ENCODE results near the gene HIVEP3. TPM values are rescaled to one million over a fixed set of nuclear protein-coding genes. Genes with fewer than 3 reads are reported as not detected.

HIVEP3 gene
- total RNA-seq, 3 donors from 2014 or later = 4.9 to 6.5 (median 6.1) TPM

- H3K4me1 ChIP-seq (ENCODE audit: low read depth) = peaks cover 13% of the 10 kb centered on the region
- no peak for TF ChIP-seq CTCF (IDR thresholded peaks at IDR 0.05)
- ATAC-seq = no peak
- no peak overlapping the region for H3K4me3 ChIP-seq
- no peaks in the 10 kb centered on the region for H3K9me3 ChIP-seq
- H3K36me3 ChIP-seq (ENCODE audit: low read depth) = no peaks in the 10 kb centered on the region
- intact Hi-C loops (cut with DNase I, micrococcal nuclease) = no loop called here
- DNase-seq = no peak
Observed at GRCh38 chr1:41660570-41661427, 257.9 kb downstream of the HIVEP3 start.

DNA sequence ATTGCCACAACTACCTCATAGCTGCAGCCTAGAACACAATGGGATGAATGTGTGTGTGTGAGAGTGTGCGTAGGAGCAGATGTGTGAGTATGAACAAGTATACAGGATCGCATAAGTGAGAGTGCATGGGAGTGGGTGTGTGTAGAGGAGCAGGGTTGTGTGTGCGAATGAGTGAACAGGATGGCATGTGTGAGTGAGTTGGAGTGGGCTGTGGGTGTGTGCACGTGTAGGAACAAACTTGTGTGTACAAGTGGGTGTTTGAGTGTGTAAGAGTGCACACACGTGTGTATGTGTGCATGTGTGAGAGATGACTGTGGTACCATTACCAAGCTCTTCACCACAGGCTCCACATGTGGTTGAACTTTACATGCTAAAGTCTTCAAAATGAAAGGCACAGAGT is 258.8 kb downstream of the HIVEP3 start:
- Histone ChIP-seq H3K9me3 (no peaks in the 10 kb centered on the region), H3K4me1 (ENCODE audit: low read depth) (peaks cover 13% of the 10 kb centered on the region), H3K4me3 (no peak overlapping the region), H3K36me3 (ENCODE audit: low read depth) (no peaks in the 10 kb centered on the region)
- intact Hi-C loops (cut with DNase I, micrococcal nuclease) = no loop called here
- no peak for DNase-seq
- no peak for ATAC-seq
- TF ChIP-seq CTCF (IDR thresholded peaks at IDR 0.05) = no peak

DNA sequence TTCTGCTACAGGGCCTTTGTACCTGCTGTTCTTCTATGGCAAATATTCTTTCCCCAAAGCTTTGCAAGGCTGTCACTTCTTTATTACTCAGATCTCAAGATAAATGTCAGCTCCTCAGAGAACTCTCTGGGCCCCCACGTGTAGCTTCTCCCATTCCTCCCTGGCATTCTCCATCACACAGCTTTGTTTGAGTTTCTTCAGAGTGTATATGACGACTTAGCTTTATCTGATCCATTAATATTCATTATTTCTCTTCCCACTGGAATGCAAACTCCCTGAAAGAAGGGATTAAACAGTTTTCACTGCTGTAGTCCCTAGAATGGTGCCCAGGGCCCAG is 259.6 kb downstream of the HIVEP3 start:
- DNase-seq (no peak), ATAC-seq (no peak)
- intact Hi-C loops (cut with DNase I, micrococcal nuclease) = no loop called here
- TF ChIP-seq CTCF (IDR thresholded peaks at IDR 0.05) = no peak
- Histone ChIP-seq H3K36me3 (ENCODE audit: low read depth) (no peaks in the 10 kb centered on the region), H3K4me1 (ENCODE audit: low read depth) (peaks cover 13% of the 10 kb centered on the region), H3K4me3 (no peak overlapping the region), H3K9me3 (no peaks in the 10 kb centered on the region)

DNA sequence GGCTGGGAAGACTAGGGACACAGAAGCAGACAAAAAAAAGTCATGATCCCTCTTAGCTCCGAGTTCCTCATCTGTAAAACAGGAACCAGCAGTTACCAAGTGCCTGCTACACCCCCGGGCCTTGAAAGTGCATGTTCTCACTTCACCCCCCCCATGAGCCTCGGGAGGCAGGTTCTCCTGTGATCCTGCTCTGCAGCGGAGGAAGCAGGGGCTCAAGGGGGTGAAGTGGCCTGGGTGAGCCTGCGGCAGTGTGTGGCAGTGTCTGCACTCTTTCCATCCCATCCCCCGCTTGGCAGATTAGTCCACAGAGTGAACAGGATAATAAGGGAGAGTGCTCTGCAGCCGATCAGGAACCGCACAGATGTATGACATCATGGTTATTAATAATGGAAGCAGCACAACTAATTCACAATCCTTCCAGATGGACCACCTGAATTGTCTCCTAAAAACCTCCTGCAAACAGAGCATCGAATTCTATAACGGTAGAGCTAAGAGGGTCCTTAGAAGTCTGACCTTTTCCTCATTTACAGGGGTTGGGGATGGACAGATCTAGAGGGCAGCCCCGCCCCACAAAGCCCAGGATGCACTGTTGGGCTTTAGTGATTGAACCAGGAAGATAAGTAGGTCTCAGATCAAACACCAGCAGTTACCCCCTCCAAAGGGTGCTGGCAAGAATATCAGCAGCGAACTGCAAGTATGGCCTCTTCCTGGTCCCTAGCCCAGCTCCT is 260.1 kb downstream of the HIVEP3 start:
- TF ChIP-seq CTCF (IDR thresholded peaks at IDR 0.05) = no peak
- intact Hi-C loops (cut with DNase I, micrococcal nuclease) = no loop called here
- ATAC-seq = no peak

DNA sequence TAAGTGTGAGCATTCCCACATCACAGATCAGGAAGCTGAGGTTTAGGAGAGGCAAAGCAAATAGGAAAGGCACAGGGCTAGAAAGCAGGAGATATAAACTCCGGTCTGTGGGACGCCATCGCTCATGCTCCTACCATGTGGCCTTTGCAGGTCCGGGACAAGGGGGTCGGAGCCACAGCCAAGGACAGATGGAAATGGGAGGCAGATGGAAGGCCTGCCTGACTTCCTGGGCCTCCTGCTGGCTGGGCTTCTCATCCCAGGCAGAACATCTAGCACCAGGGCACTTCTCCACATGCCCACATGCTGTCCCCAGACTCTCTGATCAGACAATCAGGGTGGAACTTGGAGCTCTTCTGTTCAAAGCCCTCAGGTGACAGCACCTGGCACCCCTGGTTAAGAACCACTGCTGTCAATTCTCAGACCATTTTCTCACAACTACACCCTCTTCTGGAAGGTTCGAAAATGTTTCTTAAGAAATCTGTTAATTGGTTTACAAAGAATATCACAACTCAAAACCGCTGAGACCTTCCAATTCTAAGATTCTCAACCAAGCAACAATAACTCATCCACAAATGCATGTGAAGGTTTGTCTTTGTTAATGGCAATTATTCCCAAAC is 260.9 kb downstream of the HIVEP3 start:
- intact Hi-C loops (cut with DNase I, micrococcal nuclease) = no loop called here
- Histone ChIP-seq H3K36me3 (ENCODE audit: low read depth) (no peaks in the 10 kb centered on the region), H3K4me3 (no peak overlapping the region), H3K4me1 (ENCODE audit: low read depth) (peaks cover 13% of the 10 kb centered on the region), H3K9me3 (no peaks in the 10 kb centered on the region)
- DNase-seq (no peak), ATAC-seq (no peak)
- no peak for TF ChIP-seq CTCF (IDR thresholded peaks at IDR 0.05)

More for the DNA sequence above, 260.1 kb downstream of the HIVEP3 start:
- H3K36me3 ChIP-seq (ENCODE audit: low read depth) = no peaks in the 10 kb centered on the region
- peak in 1 of 3 donors; percentile 19 for DNase-seq
- no peaks in the 10 kb centered on the region for H3K9me3 ChIP-seq
- no peak overlapping the region for H3K4me3 ChIP-seq
- H3K4me1 ChIP-seq (ENCODE audit: low read depth) = peaks cover 13% of the 10 kb centered on the region

Measured in mucosa of descending colon (tissue), 3 donors.